GM21786 (cell line): ENCODE measurements around the gene RNF186.
"Not testable (repeated sequence)": the region's sequence is repeated elsewhere in the genome, so short reads cannot be mapped to it uniquely, and the experiment has no call there.

Experiments used
- ATAC-seq: cut with Tn5 transposase; IDR thresholded peaks from one replicate; pipeline ENCODE4 v1.9.1; 2021; ENCODE audit not compliant: unreplicated experiment

Gene RNF186

GRCh38 chr1:19814681-19815503 is at the start of gene RNF186:
RNF186 (minus strand) TSS chr1:19815283; CDS start chr1:19815101, 182 bp downstream.
- ATAC-seq = no peak

- ATAC-seq = no peak
Observed at GRCh38 chr1:19864570-19865160, 49.6 kb upstream of the RNF186 start.

GRCh38 chr1:19862944-19863343 is 47.9 kb upstream of the RNF186 start:
- no peak for ATAC-seq

GRCh38 chr1:19861842-19862530 is 46.9 kb upstream of the RNF186 start:
- no peak for ATAC-seq

- no peak for ATAC-seq
Observed at GRCh38 chr1:19861034-19861433, 46.0 kb upstream of the RNF186 start.

GRCh38 chr1:19860418-19860817 is 45.3 kb upstream of the RNF186 start:
- no peak for ATAC-seq

GRCh38 chr1:19859876-19860275 is 44.8 kb upstream of the RNF186 start:
- no peak for ATAC-seq

- no peak for ATAC-seq
Observed at GRCh38 chr1:19858893-19859292, 43.8 kb upstream of the RNF186 start.

- no peak for ATAC-seq
Observed at GRCh38 chr1:19854866-19855265, 39.8 kb upstream of the RNF186 start.

GRCh38 chr1:19852036-19852435 is 37.0 kb upstream of the RNF186 start:
- ATAC-seq = no peak

GRCh38 chr1:19850214-19850613 is 35.1 kb upstream of the RNF186 start:
- no peak for ATAC-seq

- not testable (repeated sequence) for ATAC-seq
Observed at GRCh38 chr1:19849307-19849706, 34.2 kb upstream of the RNF186 start.

GRCh38 chr1:19847334-19847733 is 32.3 kb upstream of the RNF186 start:
- ATAC-seq = not testable (repeated sequence)

GRCh38 chr1:19846338-19846737 is 31.3 kb upstream of the RNF186 start:
- no peak for ATAC-seq

GRCh38 chr1:19845555-19845954 is 30.5 kb upstream of the RNF186 start:
- no peak for ATAC-seq

GRCh38 chr1:19844731-19845495 is 29.8 kb upstream of the RNF186 start:
- no peak for ATAC-seq

- no peak for ATAC-seq
Observed at GRCh38 chr1:19840228-19840627, 25.1 kb upstream of the RNF186 start.

- ATAC-seq = no peak
Observed at GRCh38 chr1:19837866-19838265, 22.8 kb upstream of the RNF186 start.

- no peak for ATAC-seq
Observed at GRCh38 chr1:19835578-19835977, 20.5 kb upstream of the RNF186 start.

- ATAC-seq = no peak
Observed at GRCh38 chr1:19831441-19831840, 16.4 kb upstream of the RNF186 start.

- no peak for ATAC-seq
Observed at GRCh38 chr1:19828546-19828945, 13.5 kb upstream of the RNF186 start.
